Calu3 (cell line): ENCODE data around the gene NDUFS2. TPM values are rescaled to one million over a fixed set of nuclear protein-coding genes. Genes with fewer than 3 reads are reported as not detected.
"Not testable (repeated sequence)": the region's sequence is repeated elsewhere in the genome, so short reads cannot be mapped to it uniquely, and the experiment has no call there.

Source experiments
- BruUV-seq: library from RNA; stranded (reverse); fragments of 400-500 nt; replicated peaks from 2 replicates; lab custom pipeline; 2021; lab: Mats Ljungman, UMichigan
- CTCF ChIA-PET: fragments of 300-600 bp; sonication (Branson Sonifier 250); formaldehyde crosslinking; loops from one replicate; lab custom pipeline; 2022; ENCODE audit warnings: antibody characterized with exemption; lab: Charles Lee
- DNase-seq: peaks from one replicate; pipeline ENCODE4 v3.0.0; 2022
- H3K27ac Mint-ChIP-seq: one replicate; pipeline ENCODE4 v1.8.0; 2022; ENCODE audit warnings: mixed read lengths; ENCODE audit not compliant: unreplicated experiment
- H3K27me3 Mint-ChIP-seq: one replicate; pipeline ENCODE4 v1.8.0; 2022; ENCODE audit warnings: mixed read lengths; ENCODE audit not compliant: unreplicated experiment
- H3K36me3 Mint-ChIP-seq: one replicate; pipeline ENCODE4 v1.8.0; 2022; ENCODE audit warnings: mild to moderate bottlenecking, moderate library complexity, mixed read lengths; ENCODE audit not compliant: insufficient read depth, unreplicated experiment
- H3K4me1 Mint-ChIP-seq: one replicate; pipeline ENCODE4 v1.8.0; 2022; ENCODE audit warnings: mild to moderate bottlenecking, low read depth, mixed read lengths; ENCODE audit not compliant: unreplicated experiment
- H3K4me3 Mint-ChIP-seq: one replicate; pipeline ENCODE4 v1.8.0; 2022; ENCODE audit warnings: mild to moderate bottlenecking, low read depth, moderate library complexity, mixed read lengths; ENCODE audit not compliant: unreplicated experiment
- H3K9me3 Mint-ChIP-seq: one replicate; pipeline ENCODE4 v1.8.0; 2022; ENCODE audit warnings: low read depth, mixed read lengths; ENCODE audit not compliant: unreplicated experiment
- CTCF ChIP-seq: fragments of 200-600 bp; IDR thresholded peaks from one replicate; pipeline ENCODE4 v1.8.0; 2022; ENCODE audit warnings: antibody characterized with exemption; ENCODE audit not compliant: unreplicated experiment
- intact Hi-C: fragments of 100-400 bp; cut with micrococcal nuclease; formaldehyde crosslinking; loops from one replicate; pipeline ENCODE4 v1.10.0; 2022; ENCODE audit not compliant: unreplicated experiment
- total RNA-seq: library from RNA; stranded (reverse); gene quantifications from 2 replicates; pipeline ENCODE4 v1.2.3, GENCODE V29; 2022

NDUFS2 gene
- total RNA-seq, 1 experiment from 2014 or later: 91.3 TPM

GRCh38 chr1:161238039-161238473, 35.9 kb downstream of the NDUFS2 start, which contains the start of gene NR1I3:
Gene NR1I3 (minus strand): TSS chr1:161238203. CDS start chr1:161236565, 1,638 bp downstream.
- H3K4me3 Mint-ChIP-seq: no peak within 1 kb of the TSS
- peaks cover 49% of the 10 kb centered on the region for H3K27me3 Mint-ChIP-seq
- no TSS peak for BruUV-seq
- no peaks in the 10 kb centered on the region for H3K36me3 Mint-ChIP-seq
- H3K27ac Mint-ChIP-seq: no peak within 1 kb of the TSS
- CTCF ChIA-PET: interaction anchor here (1.3 kb wide), 1 partner anchor 13 kb away, joined by 4 read pairs; the partner anchor contains the start of gene TOMM40L
- intact Hi-C loops: no loop called here
- H3K4me1 Mint-ChIP-seq: no peaks in the 10 kb centered on the region
- H3K9me3 Mint-ChIP-seq: no peaks in the 10 kb centered on the region
- TF ChIP-seq CTCF: no peak
- DNase-seq: no peak

GRCh38 chr1:161241682-161242081, 39.5 kb downstream of the NDUFS2 start:
- Mint-ChIP-seq H3K36me3 (no peaks in the 10 kb centered on the region), H3K4me1 (no peaks in the 10 kb centered on the region), H3K27ac (no peak overlapping the region), H3K9me3 (no peaks in the 10 kb centered on the region), H3K4me3 (no peak overlapping the region), H3K27me3 (peaks cover 36% of the 10 kb centered on the region)
- TF ChIP-seq CTCF: no peak
- no peak for DNase-seq
- intact Hi-C loops: no loop called here
- CTCF ChIA-PET: no interaction called here
- BruUV-seq: no TSS peak

- no peaks in the 10 kb centered on the region for H3K4me1 Mint-ChIP-seq
- no peak overlapping the region for H3K4me3 Mint-ChIP-seq
- H3K36me3 Mint-ChIP-seq: no peaks in the 10 kb centered on the region
- DNase-seq: no peak
- no peak overlapping the region for H3K27ac Mint-ChIP-seq
- no TSS peak for BruUV-seq
- intact Hi-C loops: no loop called here
- no peaks in the 10 kb centered on the region for H3K9me3 Mint-ChIP-seq
- H3K27me3 Mint-ChIP-seq: peaks cover 35% of the 10 kb centered on the region
- TF ChIP-seq CTCF: no peak
- CTCF ChIA-PET: no interaction called here
Measured at GRCh38 chr1:161242313-161242712, 40.1 kb downstream of the NDUFS2 start.

- BruUV-seq: no TSS peak
- DNase-seq: no peak
- H3K27me3 Mint-ChIP-seq: peaks cover 30% of the 10 kb centered on the region
- no peak overlapping the region for H3K4me3 Mint-ChIP-seq
- intact Hi-C loops: no loop called here
- CTCF ChIA-PET: interaction anchor here (0.6 kb wide), 1 partner anchor 301 kb away, joined by 6 read pairs; no protein-coding TSS in a partner anchor
- H3K36me3 Mint-ChIP-seq: no peaks in the 10 kb centered on the region
- TF ChIP-seq CTCF: no peak
- H3K9me3 Mint-ChIP-seq: no peaks in the 10 kb centered on the region
- no peaks in the 10 kb centered on the region for H3K4me1 Mint-ChIP-seq
- H3K27ac Mint-ChIP-seq: no peak overlapping the region
Measured at GRCh38 chr1:161244888-161245287, 42.7 kb downstream of the NDUFS2 start.

GRCh38 chr1:161250100-161250499, 47.9 kb downstream of the NDUFS2 start:
- BruUV-seq, H3K36me3 Mint-ChIP-seq, H3K9me3 Mint-ChIP-seq: not testable (repeated sequence)

More at GRCh38 chr1:161250100-161250499, 47.9 kb downstream of the NDUFS2 start:
- intact Hi-C loops, H3K4me1 Mint-ChIP-seq, CTCF ChIA-PET, H3K4me3 Mint-ChIP-seq, H3K27ac Mint-ChIP-seq, DNase-seq: not testable (repeated sequence)
- peaks cover 20% of the 10 kb centered on the region for H3K27me3 Mint-ChIP-seq
